HepG2 (cell line): ENCODE results near the gene CLIP2. TPM values are rescaled to one million over a fixed set of nuclear protein-coding genes. Genes with fewer than 3 reads are reported as not detected.

Experiments
- CHD4 ChIP-seq: fragments of 200-600 bp; sonication (generic); IDR thresholded peaks from 2 replicates; pipeline ENCODE4 v1.7.0; 2017; ENCODE audit warnings: mild to moderate bottlenecking, low read length, borderline replicate concordance
- KAT8 ChIP-seq: IDR thresholded peaks from 2 replicates; pipeline ENCODE4 v1.6.1; 2016; ENCODE audit warnings: missing genetic modification reagents, missing compliant biosample characterization
- KIAA2018 ChIP-seq: sonication (generic); formaldehyde crosslinking; IDR thresholded peaks from 2 replicates; pipeline ENCODE4 v1.5.0; 2020; ENCODE audit warnings: mild to moderate bottlenecking, missing genetic modification reagents, borderline replicate concordance
- MED8 ChIP-seq: sonication (generic); formaldehyde crosslinking; IDR thresholded peaks from 2 replicates; pipeline ENCODE4 v1.8.1; 2023; ENCODE audit warnings: mild to moderate bottlenecking, missing genetic modification reagents; ENCODE audit not compliant: insufficient replicate concordance
- PHF21A ChIP-seq: sonication (generic); formaldehyde crosslinking; IDR thresholded peaks from 2 replicates; pipeline ENCODE4 v1.5.0; 2020; ENCODE audit warnings: mild to moderate bottlenecking, missing genetic modification reagents
- PITX1 ChIP-seq: sonication (generic); formaldehyde crosslinking; IDR thresholded peaks from 2 replicates; pipeline ENCODE4 v1.5.1; 2020; ENCODE audit warnings: mild to moderate bottlenecking, missing genetic modification reagents
- RFX5 ChIP-seq: IDR thresholded peaks from 2 replicates; pipeline ENCODE4 v1.6.1; 2011; ENCODE audit warnings: low read depth, low read length, improper control_type of control experiment
- SKIL ChIP-seq: sonication (generic); formaldehyde crosslinking; IDR thresholded peaks from 2 replicates; pipeline ENCODE4 v1.8.0; 2022; ENCODE audit warnings: missing genetic modification reagents, mild to moderate bottlenecking, moderate library complexity, borderline replicate concordance
- SNAI1 ChIP-seq: sonication (generic); formaldehyde crosslinking; IDR thresholded peaks from 2 replicates; pipeline ENCODE4 v1.5.0; 2020; ENCODE audit warnings: mild to moderate bottlenecking, missing genetic modification reagents, borderline replicate concordance
- SNRNP70 ChIP-seq: fragments of 200-400 bp; formaldehyde crosslinking; IDR thresholded peaks from 2 replicates; pipeline ENCODE4 v1.6.1; 2017; ENCODE audit warnings: mild to moderate bottlenecking, low read depth, low read length, moderate library complexity
- SUZ12 ChIP-seq: fragments of 150-350 bp; IDR thresholded peaks from 2 replicates; pipeline ENCODE4 v1.6.1; 2014; ENCODE audit warnings: low read depth, low read length
- XBP1 ChIP-seq: sonication (generic); formaldehyde crosslinking; IDR thresholded peaks from 2 replicates; pipeline ENCODE4 v1.5.0; 2020; ENCODE audit warnings: missing genetic modification reagents
- YEATS4 ChIP-seq: sonication (generic); formaldehyde crosslinking; IDR thresholded peaks from 2 replicates; pipeline ENCODE4 v1.4.0; 2020; ENCODE audit warnings: missing genetic modification reagents, borderline replicate concordance
- ZNF329 ChIP-seq: sonication (generic); formaldehyde crosslinking; IDR thresholded peaks from 2 replicates; pipeline ENCODE4 v1.9.0; 2021; ENCODE audit warnings: low read depth, mild to moderate bottlenecking, missing genetic modification reagents
- ZNF414 ChIP-seq: sonication (generic); formaldehyde crosslinking; IDR thresholded peaks from 2 replicates; pipeline ENCODE4 v1.5.0; 2020; ENCODE audit warnings: missing genetic modification reagents
- ZNF558 ChIP-seq: sonication (generic); formaldehyde crosslinking; IDR thresholded peaks from 2 replicates; pipeline ENCODE4 v1.9.0; 2022; ENCODE audit warnings: mild to moderate bottlenecking, missing genetic modification reagents, borderline replicate concordance
- ZNF652 ChIP-seq: IDR thresholded peaks from 2 replicates; pipeline ENCODE4 v1.6.1; 2016; ENCODE audit warnings: low read depth, borderline replicate concordance
- ZNF713 ChIP-seq: sonication (generic); formaldehyde crosslinking; IDR thresholded peaks from 2 replicates; pipeline ENCODE4 v1.4.0; 2020; ENCODE audit warnings: mild to moderate bottlenecking, missing genetic modification reagents
- polyA plus RNA-seq, 8 experiments: library from polyadenylated mRNA; depleted of rRNA in 3 of 8; stranded (reverse) in 7 of 8; unstranded in 1 of 8; fragments of >200 nt; fragmentation: Illumina TruSeq in 4 of 8; extraction: Trizol in 4 of 8; gene quantifications; 2 replicates each; pipeline versions ENCODE4 v1.2.1 to v1.2.3, GENCODE V29; 2011 to 2016; ENCODE audit warnings: low read depth in 4 of 8, missing spikeins in 1 of 8, mixed read lengths in 1 of 8; ENCODE audit not compliant: insufficient read depth in 1 of 8
- total RNA-seq, 5 experiments: library from RNA; depleted of rRNA; stranded (reverse); fragments of >200 nt; fragmentation: Illumina TruSeq; extraction: Trizol; gene quantifications; 2 replicates each; pipeline ENCODE4 v1.2.3, GENCODE V29; 2016; ENCODE audit warnings: low read depth in 1 of 5

Gene CLIP2
- total and polyA plus RNA-seq, 2 of the 13 experiments (the other 11 are each of a cell fraction or from before 2014, with no cell fraction given): 6.5 to 17.4 TPM

GRCh38 chr7:74292757-74293576 lies 3.8 kb downstream of the CLIP2 start (continued):
- TF ChIP-seq ZNF652 (CRISPR knock-in tag) (no peak), CHD4 (no peak), ZNF713 (CRISPR knock-in tag) (no peak), YEATS4 (peak; percentile 78), SUZ12 (no peak), XBP1 (CRISPR knock-in tag) (peak; percentile 98), SNRNP70 (no peak), PITX1 (0 out of 2 replicates have a peak, but pooled peaks have one; percentile 37), SKIL (CRISPR knock-in tag) (peak; percentile 60; the same call in 1 of the 2 replicates), ZNF329 (CRISPR knock-in tag) (no peak), ZNF558 (CRISPR knock-in tag) (0 out of 2 replicates have a peak, but pooled peaks have one; percentile 55), KIAA2018 (CRISPR knock-in tag) (no peak), RFX5 (no peak), MED8 (CRISPR knock-in tag) (no peak), SNAI1 (no peak), KAT8 (CRISPR knock-in tag) (peak; percentile 63), ZNF414 (CRISPR knock-in tag) (no peak), PHF21A (peak; percentile 77)
